ENCODE data around the gene XAB2.

XAB2 gene

DNA sequence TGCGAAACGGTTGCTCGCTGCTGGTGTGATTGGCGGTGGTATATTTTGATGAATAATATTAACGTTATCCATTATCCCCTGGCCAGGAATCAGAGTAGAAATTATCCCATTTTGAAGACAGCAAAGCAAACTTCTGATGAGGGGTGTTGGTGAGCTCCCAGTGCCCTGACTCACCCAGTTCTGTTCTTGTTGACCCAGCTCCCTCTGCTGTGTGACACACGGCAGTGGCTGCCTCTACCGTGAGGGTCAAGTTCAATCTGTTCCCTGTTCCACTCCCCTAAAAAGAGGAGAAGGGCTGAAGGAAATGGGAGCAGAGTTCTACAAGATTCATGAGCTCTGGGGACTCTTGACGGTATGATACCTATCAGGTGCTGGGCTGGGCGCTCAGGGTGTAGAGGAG lies 31.7 kb downstream of the XAB2 start:
- H4K20me1 ChIP-seq (ENCODE audit: low read depth, low read length): no peaks in the 10 kb centered on the region
- H3K4me3 ChIP-seq (ENCODE audit: insufficient read depth, low read length, poor library complexity, severe bottlenecking): no peak overlapping the region
- H3K36me3 ChIP-seq (ENCODE audit: low read length): no peaks in the 10 kb centered on the region
- TF ChIP-seq EZH2phosphoT487 (conservative IDR thresholded peaks at IDR 0.05; ENCODE audit: low read length): no peak
- TF ChIP-seq, protein P1, sequence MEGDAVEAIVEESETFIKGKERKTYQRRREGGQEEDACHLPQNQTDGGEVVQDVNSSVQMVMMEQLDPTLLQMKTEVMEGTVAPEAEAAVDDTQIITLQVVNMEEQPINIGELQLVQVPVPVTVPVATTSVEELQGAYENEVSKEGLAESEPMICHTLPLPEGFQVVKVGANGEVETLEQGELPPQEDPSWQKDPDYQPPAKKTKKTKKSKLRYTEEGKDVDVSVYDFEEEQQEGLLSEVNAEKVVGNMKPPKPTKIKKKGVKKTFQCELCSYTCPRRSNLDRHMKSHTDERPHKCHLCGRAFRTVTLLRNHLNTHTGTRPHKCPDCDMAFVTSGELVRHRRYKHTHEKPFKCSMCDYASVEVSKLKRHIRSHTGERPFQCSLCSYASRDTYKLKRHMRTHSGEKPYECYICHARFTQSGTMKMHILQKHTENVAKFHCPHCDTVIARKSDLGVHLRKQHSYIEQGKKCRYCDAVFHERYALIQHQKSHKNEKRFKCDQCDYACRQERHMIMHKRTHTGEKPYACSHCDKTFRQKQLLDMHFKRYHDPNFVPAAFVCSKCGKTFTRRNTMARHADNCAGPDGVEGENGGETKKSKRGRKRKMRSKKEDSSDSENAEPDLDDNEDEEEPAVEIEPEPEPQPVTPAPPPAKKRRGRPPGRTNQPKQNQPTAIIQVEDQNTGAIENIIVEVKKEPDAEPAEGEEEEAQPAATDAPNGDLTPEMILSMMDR (IDR thresholded peaks at IDR 0.05; ENCODE audit: insufficient read depth, low read length, poor library complexity, severe bottlenecking): no peak
- H3K9me3 ChIP-seq (ENCODE audit: insufficient read depth, low read length): no peaks in the 10 kb centered on the region
- no peak overlapping the region for H2AFZ ChIP-seq (ENCODE audit: low read depth, low read length, severe bottlenecking)
- no peaks in the 10 kb centered on the region for H3F3A ChIP-seq (ENCODE audit: insufficient read depth)
- no peak overlapping the region for H3K4me2 ChIP-seq (ENCODE audit: low read depth, low read length, poor library complexity, severe bottlenecking)
- no peaks in the 10 kb centered on the region for H3K9me2 ChIP-seq (replicated peaks; ENCODE audit: insufficient read depth, low read length)
- H3K27ac ChIP-seq (ENCODE audit: low read depth, low read length): no peak overlapping the region
- H3K79me2 ChIP-seq (ENCODE audit: insufficient read depth, low read length): no peaks in the 10 kb centered on the region
- no peak overlapping the region for H3K9ac ChIP-seq (ENCODE audit: low read length)
- H3K27me3 ChIP-seq (ENCODE audit: low read length): no peaks in the 10 kb centered on the region

DNA sequence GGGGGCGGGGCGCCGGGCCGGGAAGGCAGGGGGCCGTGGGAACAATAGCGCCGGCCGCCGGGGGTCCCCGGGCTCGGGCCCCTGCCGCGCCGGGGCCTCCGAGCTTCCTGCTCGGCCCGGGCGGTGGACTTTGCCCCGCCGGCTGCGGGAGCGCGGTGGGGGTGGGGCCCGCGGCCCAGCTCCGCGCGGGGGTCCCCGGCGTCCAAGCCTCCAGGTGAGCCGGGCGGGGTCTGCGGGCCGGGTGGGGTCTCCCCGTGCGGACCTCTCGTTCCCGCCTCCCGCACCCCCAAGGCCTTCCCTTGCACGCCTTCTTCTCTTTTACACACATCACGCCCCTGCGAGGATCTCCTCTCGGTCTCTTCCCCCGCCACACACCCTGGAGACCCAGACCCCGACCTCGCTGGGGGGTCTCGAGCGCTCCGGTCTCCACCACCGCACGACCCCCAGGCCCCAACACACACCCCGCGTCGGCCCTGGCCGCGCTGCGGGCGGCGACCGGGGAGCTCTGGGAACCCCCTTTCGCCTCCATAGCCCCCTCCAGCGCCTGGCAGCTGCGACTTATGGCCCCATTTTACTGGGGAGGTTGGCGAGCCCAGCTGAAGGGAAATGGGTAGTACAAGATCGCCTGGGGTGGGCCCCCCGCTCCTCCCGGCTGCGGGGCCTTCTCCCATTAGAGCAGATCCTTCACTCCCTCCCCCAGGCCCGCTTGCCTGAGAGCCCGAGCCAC lies 33.0 kb downstream of the XAB2 start:
- peak overlapping the region; percentile 38 for H3K4me3 ChIP-seq (ENCODE audit: insufficient read depth, low read length, poor library complexity, severe bottlenecking)

DNA sequence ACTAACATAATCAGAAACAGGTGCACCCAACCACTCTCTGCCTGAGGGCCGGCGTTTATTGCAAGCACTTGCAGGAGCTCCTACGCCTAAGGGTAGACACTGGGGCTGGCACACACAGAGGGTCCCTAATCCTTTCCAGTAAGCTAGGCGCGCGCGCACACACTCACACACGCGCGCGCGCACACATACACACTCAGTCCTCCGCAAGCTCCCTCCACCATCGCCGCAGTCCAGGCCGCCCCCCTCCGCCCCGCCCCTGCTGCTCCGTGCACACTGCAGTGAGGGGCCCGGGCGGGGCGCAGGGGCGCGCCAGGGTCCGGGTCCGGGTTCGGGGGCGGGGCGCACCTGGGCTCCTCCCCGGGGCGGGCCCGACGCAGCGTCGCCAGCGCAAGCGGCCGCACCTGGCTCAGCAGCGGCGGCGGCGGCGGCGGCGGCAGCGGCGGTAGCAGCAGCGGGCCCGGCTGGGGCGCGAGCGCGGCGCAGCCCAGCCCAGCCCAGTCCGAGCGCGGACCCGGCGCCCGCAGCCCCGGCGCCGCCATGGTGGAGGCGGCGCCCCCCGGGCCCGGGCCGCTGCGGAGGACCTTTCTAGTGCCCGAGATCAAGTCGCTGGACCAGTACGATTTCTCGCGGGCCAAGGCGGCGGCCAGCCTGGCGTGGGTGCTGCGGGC lies 33.7 kb downstream of the XAB2 start, which contains the start of gene CAMSAP3:
TSS of gene CAMSAP3 (plus strand) at position 398 of the 668 bp plus-strand sequence. CDS start at position 538, 140 bp downstream.
- no peaks in the 10 kb centered on the region for H3K9me2 ChIP-seq (replicated peaks; ENCODE audit: insufficient read depth, low read length)
- no peaks in the 10 kb centered on the region for H4K20me1 ChIP-seq (ENCODE audit: low read depth, low read length)
- no peaks in the 10 kb centered on the region for H3K36me3 ChIP-seq (ENCODE audit: low read length)
- H3K27ac ChIP-seq (ENCODE audit: low read depth, low read length): no peak within 1 kb of the TSS
- H2AFZ ChIP-seq (ENCODE audit: low read depth, low read length, severe bottlenecking): peak within 1 kb of the TSS; percentile 60
- no peaks in the 10 kb centered on the region for H3F3A ChIP-seq (ENCODE audit: insufficient read depth)
- H3K9ac ChIP-seq (ENCODE audit: low read length): peak within 1 kb of the TSS; percentile 39; the same call in 1 of the 2 replicates
- TF ChIP-seq, protein P1 (IDR thresholded peaks at IDR 0.05; ENCODE audit: insufficient read depth, low read length, poor library complexity, severe bottlenecking): no peak
- no peak for TF ChIP-seq EZH2phosphoT487 (conservative IDR thresholded peaks at IDR 0.05; ENCODE audit: low read length)
- no peaks in the 10 kb centered on the region for H3K79me2 ChIP-seq (ENCODE audit: insufficient read depth, low read length)
- H3K4me2 ChIP-seq (ENCODE audit: low read depth, low read length, poor library complexity, severe bottlenecking): peak within 1 kb of the TSS; percentile 51
- no peaks in the 10 kb centered on the region for H3K9me3 ChIP-seq (ENCODE audit: insufficient read depth, low read length)
- H3K27me3 ChIP-seq (ENCODE audit: low read length): no peaks in the 10 kb centered on the region
- H3K4me3 ChIP-seq (ENCODE audit: insufficient read depth, low read length, poor library complexity, severe bottlenecking): peak within 1 kb of the TSS; percentile 53

More for the DNA sequence above, 33.0 kb downstream of the XAB2 start:
- Histone ChIP-seq H3F3A (ENCODE audit: insufficient read depth) (no peaks in the 10 kb centered on the region), H3K27me3 (ENCODE audit: low read length) (no peaks in the 10 kb centered on the region), H3K9ac (ENCODE audit: low read length) (peak overlapping the region; percentile 39; the same call in 1 of the 2 replicates), H3K27ac (ENCODE audit: low read depth, low read length) (no peak overlapping the region), H3K9me2 (replicated peaks; ENCODE audit: insufficient read depth, low read length) (no peaks in the 10 kb centered on the region), H3K9me3 (ENCODE audit: insufficient read depth, low read length) (no peaks in the 10 kb centered on the region), H3K4me2 (ENCODE audit: low read depth, low read length, poor library complexity, severe bottlenecking) (peak overlapping the region; percentile 46), H3K36me3 (ENCODE audit: low read length) (no peaks in the 10 kb centered on the region), H2AFZ (ENCODE audit: low read depth, low read length, severe bottlenecking) (peak overlapping the region; percentile 7), H3K79me2 (ENCODE audit: insufficient read depth, low read length) (no peaks in the 10 kb centered on the region), H4K20me1 (ENCODE audit: low read depth, low read length) (no peaks in the 10 kb centered on the region)
- TF ChIP-seq, protein P1 (IDR thresholded peaks at IDR 0.05; ENCODE audit: insufficient read depth, low read length, poor library complexity, severe bottlenecking): no peak
- no peak for TF ChIP-seq EZH2phosphoT487 (conservative IDR thresholded peaks at IDR 0.05; ENCODE audit: low read length)
